Activated gamma-delta T cell treated with Interleukin-2 at 50 U/mL for 16 hours (primary cell): ENCODE results near the gene ERVW-1.
"Not testable (repeated sequence)": the region's sequence is repeated elsewhere in the genome, so short reads cannot be mapped to it uniquely, and the experiment has no call there.

ENCODE experiments used
- DNase-seq: peaks from one replicate; pipeline ENCODE4 v3.0.0-alpha.2; 2020

Gene ERVW-1

GRCh38 chr7:92477681-92478080 lies at the start of gene ERVW-1:
Gene ERVW-1, minus strand, starts transcription at chr7:92477946. Its CDS starts 7,565 bp downstream, at chr7:92470381.
- not testable (repeated sequence) for DNase-seq

DNA sequence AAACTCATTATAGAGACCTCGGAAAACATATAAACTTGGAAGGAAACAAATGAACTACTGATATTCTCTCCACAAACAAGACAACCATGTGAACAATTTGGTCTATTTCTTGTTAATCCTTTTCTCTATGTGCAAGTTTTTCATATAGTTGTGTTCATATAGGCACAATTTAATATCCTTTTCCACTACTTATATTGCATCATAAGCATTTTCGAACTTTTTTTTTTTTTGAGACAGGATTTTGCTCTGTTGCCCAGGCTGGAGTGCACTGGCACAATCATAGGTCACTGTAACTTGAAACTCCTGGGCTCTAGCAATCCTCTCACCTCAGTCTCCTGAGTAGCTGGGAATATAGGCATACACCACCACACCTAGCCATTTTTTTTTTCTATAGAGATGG lies 45.4 kb upstream of the ERVW-1 start:
- no peak for DNase-seq

GRCh38 chr7:92520024-92520423 lies 42.3 kb upstream of the ERVW-1 start:
- no peak for DNase-seq

DNA sequence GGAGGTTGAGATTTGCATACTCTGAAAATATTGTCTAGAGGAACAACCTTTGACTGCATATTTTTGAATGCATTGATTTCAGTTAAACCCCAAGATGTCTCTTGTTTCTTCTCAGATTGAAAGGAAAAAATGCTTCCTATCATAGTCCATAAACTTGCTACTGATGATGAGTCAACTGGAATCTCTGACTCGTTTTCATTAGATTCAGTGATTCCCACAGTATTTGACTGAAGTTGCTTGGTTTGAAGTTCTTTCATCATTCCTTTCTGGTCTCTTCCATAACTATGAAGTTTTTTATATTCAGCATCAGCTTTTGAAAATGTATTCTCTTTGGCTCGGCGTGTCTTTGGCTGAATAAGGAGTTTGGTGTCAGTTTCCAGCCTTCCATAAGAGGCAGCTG lies 39.9 kb upstream of the ERVW-1 start:
- no peak for DNase-seq

- DNase-seq, result no peak
Measured at GRCh38 chr7:92513167-92513902, 35.6 kb upstream of the ERVW-1 start.

- no peak for DNase-seq
Measured at GRCh38 chr7:92508946-92509345, 31.2 kb upstream of the ERVW-1 start.

- no peak for DNase-seq
Measured at GRCh38 chr7:92506363-92506762, 28.6 kb upstream of the ERVW-1 start.

DNA sequence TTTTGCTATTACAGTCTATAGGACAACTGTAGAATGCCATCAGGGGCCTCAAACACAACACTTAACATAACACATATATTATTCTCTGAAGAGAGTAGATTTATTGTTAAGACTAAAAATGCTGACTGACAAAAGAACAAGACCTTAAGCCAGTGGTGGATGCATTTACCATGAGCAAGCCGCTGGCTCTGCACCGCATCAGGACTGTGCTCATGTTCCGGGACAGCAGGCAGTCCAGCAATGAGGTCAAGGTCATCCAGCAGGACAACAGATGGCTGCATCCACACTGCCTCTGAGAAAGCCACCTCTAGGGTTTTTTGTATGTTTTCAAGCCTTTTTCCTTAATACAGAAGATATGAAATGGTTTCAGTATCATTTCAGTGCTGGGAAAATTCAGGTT lies 26.8 kb upstream of the ERVW-1 start:
- no peak for DNase-seq

DNA sequence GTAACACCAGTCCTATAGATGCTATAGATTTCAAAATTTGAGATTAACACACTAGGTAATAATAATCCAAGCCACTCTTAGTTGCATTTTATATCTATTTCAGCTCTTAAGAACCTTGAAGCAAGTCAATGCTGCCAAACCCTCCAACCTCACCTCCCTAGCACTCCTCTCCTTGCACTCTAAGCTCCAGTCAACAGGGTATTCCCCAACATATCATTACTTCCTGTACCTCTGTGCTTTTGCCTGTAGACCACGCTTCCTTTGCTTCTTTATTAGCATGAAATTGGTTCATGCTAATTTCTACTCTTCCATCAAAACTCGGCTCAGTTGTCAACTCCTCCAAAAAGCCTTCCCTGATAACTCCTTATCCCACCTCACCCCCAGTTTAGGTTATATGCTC lies 26.0 kb upstream of the ERVW-1 start:
- DNase-seq, result no peak

GRCh38 chr7:92498557-92498956 lies 20.8 kb upstream of the ERVW-1 start:
- no peak for DNase-seq

- DNase-seq, result no peak
Measured at GRCh38 chr7:92496876-92497275, 19.1 kb upstream of the ERVW-1 start.

DNA sequence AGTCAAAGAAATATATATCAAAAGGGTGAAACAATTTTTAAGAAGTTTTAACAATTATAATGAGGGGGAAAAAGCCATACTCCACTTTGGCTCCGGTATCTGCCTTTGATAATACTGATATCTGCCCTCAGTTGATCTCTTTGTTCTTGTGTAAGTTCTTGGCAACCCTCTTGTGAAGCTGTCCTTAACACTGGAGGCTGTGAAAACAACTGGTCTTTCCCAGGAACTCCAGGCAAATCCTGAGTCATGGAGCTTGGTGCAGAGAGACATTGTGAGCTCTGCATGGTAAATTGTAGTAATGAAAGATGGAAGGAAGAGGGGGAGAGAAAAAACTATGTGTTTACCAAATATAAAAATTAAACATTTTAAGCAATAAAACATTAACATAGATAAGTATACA lies 11.9 kb upstream of the ERVW-1 start:
- DNase-seq, result no peak

- no peak for DNase-seq
Measured at GRCh38 chr7:92487804-92488203, 10.1 kb upstream of the ERVW-1 start.

DNA sequence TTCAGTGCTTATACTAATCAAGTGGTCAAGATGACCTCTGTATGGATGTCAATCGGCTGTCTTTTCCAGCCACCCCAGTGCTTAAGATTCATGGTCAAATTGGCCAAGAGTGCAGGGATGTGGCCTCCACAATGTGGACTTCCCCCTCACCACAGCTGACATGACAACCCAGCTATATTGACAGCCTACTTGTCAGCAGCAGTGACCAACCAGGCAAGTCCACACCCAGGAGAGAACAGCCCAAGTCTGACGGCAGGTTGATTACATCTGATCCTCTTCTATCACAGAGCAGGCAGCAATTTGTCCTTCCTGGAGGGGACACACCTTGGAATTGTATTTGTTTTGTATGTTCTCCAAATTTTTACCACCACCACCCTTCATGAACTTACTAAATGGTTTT lies 8.2 kb upstream of the ERVW-1 start:
- no peak for DNase-seq

DNA sequence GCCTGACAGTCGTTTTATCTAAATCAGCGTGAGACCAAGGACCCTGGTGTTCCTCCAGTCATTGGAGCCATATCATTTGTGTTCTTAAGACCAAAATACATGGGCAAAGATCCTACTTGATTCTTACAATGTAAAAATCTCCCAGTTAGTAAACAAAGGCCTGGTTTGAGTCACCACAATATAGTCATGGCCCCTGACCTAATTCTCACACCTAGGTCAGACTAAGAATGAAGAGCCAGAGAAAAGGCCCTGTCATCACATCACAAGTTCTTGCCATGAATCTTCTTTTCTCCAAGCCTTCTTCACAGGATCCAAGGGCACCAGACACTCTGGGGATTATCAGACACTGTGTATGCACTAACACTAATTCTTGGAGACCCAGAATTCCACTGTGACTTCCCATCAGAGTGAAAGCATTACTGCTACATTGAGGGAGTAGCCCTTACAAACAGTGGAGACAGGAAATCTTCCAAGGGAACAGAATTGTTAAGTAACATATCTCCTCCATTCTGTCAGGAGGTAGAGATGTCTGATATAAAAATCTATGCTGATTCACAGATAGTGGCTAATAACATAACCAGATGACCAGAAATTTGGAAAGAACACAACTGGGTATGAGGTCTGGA lies 7.6 kb upstream of the ERVW-1 start:
- DNase-seq, result no peak

DNA sequence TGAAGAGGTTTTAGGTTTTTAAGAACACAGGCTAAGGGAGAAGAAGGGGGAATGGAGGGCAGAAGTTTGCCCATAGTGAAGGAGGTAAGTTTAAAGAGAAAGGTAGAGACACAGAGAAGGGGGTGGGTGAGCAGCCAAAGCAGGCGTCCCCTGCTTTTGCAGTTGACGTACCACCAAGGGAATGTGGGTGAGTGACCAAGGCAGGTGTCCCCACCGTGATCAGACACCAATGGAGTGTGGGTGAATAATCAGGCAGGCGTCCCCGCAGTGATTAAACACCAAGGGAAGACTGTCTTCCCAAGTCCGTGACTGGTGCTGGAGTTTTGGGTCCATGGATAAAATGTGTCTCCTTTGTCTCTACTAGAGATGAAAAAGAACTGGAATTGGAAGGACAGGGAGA lies 6.5 kb upstream of the ERVW-1 start:
- DNase-seq, result not testable (repeated sequence)

GRCh38 chr7:92483624-92484023 lies 5.9 kb upstream of the ERVW-1 start:
- not testable (repeated sequence) for DNase-seq

DNA sequence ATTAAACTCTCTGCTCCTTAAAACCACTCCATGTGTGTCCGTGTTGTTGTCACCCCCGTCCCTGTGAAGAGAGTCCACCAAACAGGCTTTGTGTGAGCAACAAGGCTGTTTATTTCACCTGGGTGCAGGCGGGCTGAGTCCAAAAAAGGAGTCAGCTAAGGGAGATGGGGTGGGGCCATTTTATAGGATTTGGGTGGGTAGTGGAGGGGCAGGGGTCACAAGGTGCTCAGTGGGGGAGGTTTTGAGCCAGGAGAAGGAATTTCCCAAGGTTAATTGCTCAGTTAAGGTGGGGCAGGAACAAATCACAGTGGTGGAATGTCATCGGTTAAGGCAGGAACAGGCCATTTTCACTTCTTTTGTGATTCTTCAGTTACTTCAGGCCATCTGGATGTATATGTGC lies 1.4 kb upstream of the ERVW-1 start:
- not testable (repeated sequence) for DNase-seq

DNA sequence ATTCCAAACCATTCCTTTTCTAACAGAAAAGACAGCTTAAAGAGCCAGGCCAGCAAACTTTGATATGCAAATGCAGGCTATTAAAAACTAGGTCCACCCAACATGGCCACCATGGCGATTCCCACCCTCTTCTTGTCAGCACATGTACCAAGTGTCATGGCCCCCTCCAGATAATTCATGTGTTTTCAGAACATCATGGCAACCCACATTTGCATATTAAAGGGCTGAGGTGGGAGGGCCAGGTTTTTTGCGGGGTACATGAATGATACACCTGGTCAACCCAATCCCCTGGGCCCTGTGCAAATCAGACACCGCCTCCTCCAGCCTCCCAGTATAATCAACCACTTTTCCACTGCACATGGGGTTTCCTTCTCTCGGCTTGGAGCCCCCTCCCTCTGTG lies 965 bp upstream of the ERVW-1 start:
- no peak for DNase-seq

- DNase-seq, result no peak
Measured at GRCh38 chr7:92478095-92478494, 349 bp upstream of the ERVW-1 start.

DNA sequence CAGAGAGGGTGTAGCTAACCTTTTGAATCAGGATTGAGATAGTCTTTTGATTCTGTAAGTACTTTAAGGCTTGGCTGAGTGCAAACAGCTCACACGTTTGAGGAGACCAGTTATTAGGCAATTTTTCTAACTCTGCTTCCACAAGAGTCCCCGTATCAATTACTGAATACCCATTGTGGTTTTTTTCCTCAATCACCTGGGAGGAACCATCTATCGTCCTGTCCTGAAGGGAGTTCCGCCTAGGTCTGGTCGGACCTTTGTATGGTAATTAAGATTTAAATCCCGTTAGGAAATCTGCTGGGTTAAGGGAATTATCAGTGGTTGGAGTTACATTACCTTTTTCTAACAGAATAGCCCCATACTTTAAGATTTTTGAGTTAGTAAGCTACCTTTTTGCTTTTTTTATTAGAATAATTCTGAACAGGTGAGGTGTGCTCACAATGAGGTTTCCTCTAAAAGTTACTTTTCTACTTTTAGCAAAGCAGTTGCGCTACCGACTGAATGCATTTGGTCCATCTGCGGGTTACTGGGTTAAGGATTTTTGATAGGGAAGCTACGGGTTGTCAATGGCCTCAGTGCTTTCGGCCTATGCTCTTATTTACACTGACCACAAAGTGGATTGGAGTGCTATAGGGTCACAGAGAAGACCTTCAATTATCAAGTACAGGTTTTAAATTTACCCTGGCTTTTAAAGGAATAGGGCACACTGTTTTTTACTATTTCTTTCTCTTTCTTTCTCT lies 1.7 kb downstream of the ERVW-1 start:
- not testable (repeated sequence) for DNase-seq

GRCh38 chr7:92475261-92475770 lies 2.4 kb downstream of the ERVW-1 start:
- DNase-seq, result not testable (repeated sequence)

DNA sequence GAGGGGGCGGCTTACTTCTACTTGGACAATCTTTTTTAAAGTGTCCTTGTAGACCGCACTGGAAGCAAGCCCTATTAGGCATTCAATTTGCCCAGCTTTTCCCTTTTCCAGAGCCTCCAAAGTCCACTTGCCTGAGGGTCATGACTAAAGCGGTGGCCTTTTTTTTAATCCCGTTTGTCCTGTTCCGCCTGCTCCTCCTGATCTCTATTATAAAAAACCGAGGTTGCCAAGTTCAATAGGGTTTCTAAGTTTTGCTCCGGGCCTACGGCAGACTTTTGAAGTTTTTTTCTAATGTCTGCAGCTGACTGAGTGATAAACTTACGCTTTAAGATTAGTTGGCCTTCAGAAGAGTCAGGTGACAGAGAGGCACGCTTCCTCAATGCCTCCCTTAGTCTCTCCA lies 3.8 kb downstream of the ERVW-1 start:
- DNase-seq, result not testable (repeated sequence)

DNA sequence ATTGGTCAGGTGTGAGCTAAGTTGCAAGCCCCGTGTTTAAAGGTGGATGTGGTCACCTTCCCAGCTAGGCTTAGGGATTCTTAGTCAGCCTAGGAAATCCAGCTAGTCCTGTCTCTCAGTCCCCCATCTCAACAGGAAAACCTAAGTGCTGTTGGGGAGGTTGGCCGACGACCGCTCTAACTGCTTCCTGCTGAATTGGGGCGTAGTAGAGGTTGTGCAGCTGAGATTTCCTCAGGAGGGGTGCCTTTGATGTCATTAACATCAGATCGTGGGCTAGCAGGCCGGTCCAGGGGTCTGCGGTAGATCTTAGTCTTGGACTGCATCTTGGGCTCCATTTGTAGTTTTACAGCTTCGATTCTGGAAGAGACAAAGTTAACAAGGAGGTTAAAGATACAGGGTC lies 9.2 kb downstream of the ERVW-1 start:
- not testable (repeated sequence) for DNase-seq
